ENCODE results near the gene TPRN. TPM values are rescaled to one million over a fixed set of nuclear protein-coding genes. Genes with fewer than 3 reads are reported as not detected.

TPRN gene
- total and polyA plus RNA-seq, 2 experiments from 2014 or later, result 6.4 to 29.2 TPM

- H3K9me2 ChIP-seq (ENCODE audit: insufficient read depth), result no peaks in the 10 kb centered on the region
- no peaks in the 10 kb centered on the region for H3K36me3 ChIP-seq (ENCODE audit: insufficient read depth)
- H3K27me3 Mint-ChIP-seq (ENCODE audit: insufficient read depth, low read depth, poor library complexity), result peaks cover 6% of the 10 kb centered on the region
- H3K4me3 ChIP-seq, result no peak overlapping the region
- H3K4me3 Mint-ChIP-seq, result no peak overlapping the region
- peaks cover 16% of the 10 kb centered on the region for H3K36me3 Mint-ChIP-seq (ENCODE audit: low read depth)
- no peaks in the 10 kb centered on the region for H3K79me2 ChIP-seq (replicated peaks; ENCODE audit: insufficient read depth)
- H3K4me1 ChIP-seq (ENCODE audit: insufficient read depth), result no peaks in the 10 kb centered on the region
- no peak overlapping the region for H3K4me2 ChIP-seq
- H4K20me1 ChIP-seq (replicated peaks; ENCODE audit: insufficient read depth), result no peaks in the 10 kb centered on the region
- peaks cover 7% of the 10 kb centered on the region; the same call in 1 of the 2 replicates for H3F3A ChIP-seq (replicated peaks; ENCODE audit: low read depth)
- H3K27me3 ChIP-seq (ENCODE audit: insufficient read depth), result no peaks in the 10 kb centered on the region
- no peak overlapping the region for H3K27ac ChIP-seq (ENCODE audit: low read depth)
- no peak overlapping the region for H3K27ac Mint-ChIP-seq
- no peak overlapping the region for H2AFZ ChIP-seq
- ATAC-seq (no peak), DNase-seq (ENCODE audit: low spot score) (no peak)
- no peaks in the 10 kb centered on the region for H3K9me3 Mint-ChIP-seq
- no peaks in the 10 kb centered on the region; the same call in 1 of the 3 replicates for H3K4me1 Mint-ChIP-seq
- TF ChIP-seq STAT1 (IDR thresholded peaks at IDR 0.05; ENCODE audit: unreplicated experiment) (no peak), JUNB (IDR thresholded peaks at IDR 0.05; ENCODE audit: unreplicated experiment) (no peak), ZNF462 (CRISPR knock-in tag; IDR thresholded peaks at IDR 0.05) (no peak), ZNF114 (CRISPR knock-in tag; IDR thresholded peaks at IDR 0.05) (no peak), ETS1 (IDR thresholded peaks at IDR 0.05) (no peak), POLR2AphosphoS5 (IDR thresholded peaks at IDR 0.05; ENCODE audit: low read depth) (no peak), CREB1 (CRISPR knock-in tag; IDR thresholded peaks at IDR 0.05; ENCODE audit: low read depth) (no peak)
Observed at GRCh38 chr9:137178201-137178938, 22.2 kb downstream of the TPRN start.

Data from GM23338 (cell line).